Heart left ventricle (tissue), 13 donors: Measurements from ENCODE around the gene DOCK3.
"Not testable (repeated sequence)": the region's sequence is repeated elsewhere in the genome, so short reads cannot be mapped to it uniquely, and the experiment has no call there.

Experiments
- CTCF ChIP-seq, 12 donors: fragments of 200-600 bp; sonication (generic) in 4 of 12; IDR thresholded peaks; one replicate each; pipeline versions ENCODE4 v1.5.0 to v1.8.0; 2018 to 2022; ENCODE audit warnings: antibody characterized with exemption in 12 of 12, mild to moderate bottlenecking in 5 of 12
- POLR2A ChIP-seq, 2 donors: fragments of 450-650 bp; IDR thresholded peaks; one replicate each; pipeline ENCODE4 v1.6.1; 2017; ENCODE audit warnings: antibody characterized with exemption in 2 of 2, mild to moderate bottlenecking in 2 of 2, moderate library complexity in 2 of 2
- donor health status: ischemic (EF 13 %, LVEDD 7.1; RV severe dilation, severe dysfunction).
- donor health status: DM: no; HTN: yes; CAD: no.
- donor health status: DM: no; HTN: no; CAD: no.
- donor health status: ischemic (EF 25% LVEDD 6.9; RV normal size, moderate dysfunction).
- donor health status: ischemic (EF 25% LVEDD 5.7; RV mildly dilated, moderate dysfunction).
- donor health status: ischemic (EF 35%, LVEDD 5.7; RV mildly dilated, moderate dysfunction).
- donor health status: nonischemic (EF 11% LVEDD 7.7; RV severe dilation, severe dysfunction).
- donor health status: DM: yes; HTN: yes; CAD: no.
- donor health status: PGD.
- donor health status: ischemic (EF 29% LVEDD 5.4; RV normal size, mild dysfunction).
- donor health status: nonischemic (EF 23%, LVEDD 6.1; RV moderate dilation, normal function).

DNA sequence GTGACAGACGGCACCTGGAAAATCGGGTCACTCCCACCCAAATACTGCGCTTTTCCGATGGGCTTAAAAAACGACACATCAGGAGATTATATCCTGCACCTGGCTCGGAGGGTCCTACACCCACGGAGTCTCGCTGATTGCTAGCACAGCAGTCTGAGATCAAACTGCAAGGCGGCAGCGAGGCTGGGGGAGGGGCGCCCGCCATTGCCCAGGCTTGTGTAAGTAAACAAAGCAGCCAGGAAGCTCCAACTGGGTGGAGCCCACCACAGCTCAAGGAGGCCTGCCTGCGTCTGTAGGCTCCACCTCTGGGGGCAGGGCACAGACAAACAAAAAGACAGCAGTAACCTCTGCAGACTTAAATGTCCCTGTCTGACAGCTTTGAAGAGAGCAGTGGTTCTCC is 524.6 kb downstream of the DOCK3 start:
- not testable (repeated sequence) for TF ChIP-seq CTCF, POLR2A (IDR thresholded peaks at IDR 0.05)
